HepG2 (cell line): ENCODE measurements around the gene POLA2. TPM values are rescaled to one million over a fixed set of nuclear protein-coding genes. Genes with fewer than 3 reads are reported as not detected.
A peak's percentile ranks its signal among the peaks of the same experiment; 100 is the strongest.

Experiments used
- ARHGAP35 ChIP-seq: sonication (generic); formaldehyde crosslinking; IDR thresholded peaks from 2 replicates; pipeline ENCODE4 v1.9.0; 2022; ENCODE audit warnings: mild to moderate bottlenecking, inconsistent platforms, moderate library complexity, missing genetic modification reagents, borderline replicate concordance
- BCL6 ChIP-seq: IDR thresholded peaks from 2 replicates; pipeline ENCODE4 v1.6.1; 2016; ENCODE audit warnings: missing genetic modification reagents, missing compliant biosample characterization
- CHCHD3 ChIP-seq: sonication (generic); formaldehyde crosslinking; IDR thresholded peaks from 2 replicates; pipeline ENCODE4 v1.8.0; 2022; ENCODE audit warnings: mild to moderate bottlenecking, missing genetic modification reagents, moderate library complexity
- ELF1 ChIP-seq: sonication (generic); formaldehyde crosslinking; IDR thresholded peaks from 2 replicates; pipeline ENCODE4 v1.4.0; 2020; ENCODE audit warnings: missing genetic modification reagents
- KDM5B ChIP-seq: sonication (generic); formaldehyde crosslinking; IDR thresholded peaks from 2 replicates; pipeline ENCODE4 v1.4.0; 2020; ENCODE audit warnings: missing genetic modification reagents, mild to moderate bottlenecking, borderline replicate concordance
- NFATC3 ChIP-seq: sonication (generic); formaldehyde crosslinking; IDR thresholded peaks from 2 replicates; pipeline ENCODE4 v1.5.1; 2020; ENCODE audit warnings: mild to moderate bottlenecking, missing genetic modification reagents
- NR2F2 ChIP-seq: IDR thresholded peaks from 2 replicates; pipeline ENCODE4 v1.6.1; 2012; ENCODE audit warnings: low read depth, inconsistent platforms, borderline replicate concordance
- PHF8 ChIP-seq: sonication (generic); formaldehyde crosslinking; IDR thresholded peaks from 2 replicates; pipeline ENCODE4 v1.5.0; 2020; ENCODE audit warnings: missing genetic modification reagents
- POLR2G ChIP-seq: fragments of 200-400 bp; formaldehyde crosslinking; IDR thresholded peaks from 2 replicates; pipeline ENCODE4 v1.6.1; 2018; ENCODE audit warnings: mild to moderate bottlenecking, low read depth, low read length, moderate library complexity
- RAD21 ChIP-seq: fragments of 450-650 bp; formaldehyde crosslinking; IDR thresholded peaks from 2 replicates; pipeline ENCODE4 v1.5.0; 2020; ENCODE audit warnings: mild to moderate bottlenecking
- RORA ChIP-seq: sonication (generic); formaldehyde crosslinking; IDR thresholded peaks from 2 replicates; pipeline ENCODE4 v1.5.0; 2020; ENCODE audit warnings: mild to moderate bottlenecking, missing genetic modification reagents, moderate library complexity
- TEAD2 ChIP-seq: sonication (generic); formaldehyde crosslinking; IDR thresholded peaks from 2 replicates; pipeline ENCODE4 v1.9.0; 2021; ENCODE audit warnings: missing genetic modification reagents
- TGIF2 ChIP-seq: IDR thresholded peaks from 2 replicates; pipeline ENCODE4 v1.6.1; 2016; ENCODE audit warnings: control low read depth, missing compliant biosample characterization
- TRIM24 ChIP-seq: sonication (generic); formaldehyde crosslinking; IDR thresholded peaks from 2 replicates; pipeline ENCODE4 v1.8.0; 2022; ENCODE audit warnings: mild to moderate bottlenecking, missing genetic modification reagents
- ZFX ChIP-seq: sonication (generic); formaldehyde crosslinking; IDR thresholded peaks from 2 replicates; pipeline ENCODE4 v1.4.0; 2020; ENCODE audit warnings: mild to moderate bottlenecking, low read depth, missing genetic modification reagents, moderate library complexity
- ZNF234 ChIP-seq: sonication (generic); formaldehyde crosslinking; conservative IDR thresholded peaks from 2 replicates; pipeline ENCODE4 v1.5.1; 2020; ENCODE audit warnings: mild to moderate bottlenecking, missing genetic modification reagents
- ZNF569 ChIP-seq: sonication (generic); formaldehyde crosslinking; IDR thresholded peaks from 2 replicates; pipeline ENCODE4 v1.5.0; 2020; ENCODE audit warnings: mild to moderate bottlenecking, missing genetic modification reagents, moderate library complexity, borderline replicate concordance
- ZNF660 ChIP-seq: sonication (generic); formaldehyde crosslinking; IDR thresholded peaks from 2 replicates; pipeline ENCODE4 v1.5.1; 2020; ENCODE audit warnings: mild to moderate bottlenecking, low read depth, missing genetic modification reagents, borderline replicate concordance
- ZSCAN20 ChIP-seq: sonication (generic); formaldehyde crosslinking; IDR thresholded peaks from 2 replicates; pipeline ENCODE4 v1.4.0; 2020; ENCODE audit warnings: missing genetic modification reagents, mild to moderate bottlenecking, borderline replicate concordance
- ZSCAN31 ChIP-seq: sonication (generic); formaldehyde crosslinking; IDR thresholded peaks from 2 replicates; pipeline ENCODE4 v1.5.0; 2020; ENCODE audit warnings: low read depth, mild to moderate bottlenecking, missing genetic modification reagents
- polyA plus RNA-seq, 8 experiments: library from polyadenylated mRNA; depleted of rRNA in 3 of 8; stranded (reverse) in 7 of 8; unstranded in 1 of 8; fragments of >200 nt; fragmentation: Illumina TruSeq in 4 of 8; extraction: Trizol in 4 of 8; gene quantifications; 2 replicates each; pipeline versions ENCODE4 v1.2.1 to v1.2.3, GENCODE V29; 2011 to 2016; ENCODE audit warnings: low read depth in 4 of 8, missing spikeins in 1 of 8, mixed read lengths in 1 of 8; ENCODE audit not compliant: insufficient read depth in 1 of 8
- total RNA-seq, 5 experiments: library from RNA; depleted of rRNA; stranded (reverse); fragments of >200 nt; fragmentation: Illumina TruSeq; extraction: Trizol; gene quantifications; 2 replicates each; pipeline ENCODE4 v1.2.3, GENCODE V29; 2016; ENCODE audit warnings: low read depth in 1 of 5
- TF ChIP-seq, protein P1 (sequence below): sonication (generic); formaldehyde crosslinking; IDR thresholded peaks from 2 replicates; pipeline ENCODE4 v1.4.0; 2020; ENCODE audit warnings: missing genetic modification reagents, borderline replicate concordance
- TF ChIP-seq, protein P2 (sequence below): sonication (generic); formaldehyde crosslinking; IDR thresholded peaks from 2 replicates; pipeline ENCODE4 v1.4.0; 2020; ENCODE audit warnings: low read depth, mild to moderate bottlenecking, missing genetic modification reagents
- TF ChIP-seq, protein P3 (sequence below): sonication (generic); formaldehyde crosslinking; IDR thresholded peaks from 2 replicates; pipeline ENCODE4 v1.4.0; 2020; ENCODE audit warnings: mild to moderate bottlenecking, missing genetic modification reagents
- TF ChIP-seq, protein P4 (sequence below): sonication (generic); formaldehyde crosslinking; IDR thresholded peaks from 2 replicates; pipeline ENCODE4 v1.4.0; 2020; ENCODE audit warnings: missing genetic modification reagents

POLA2 gene
- total and polyA plus RNA-seq, 2 of the 13 experiments (the other 11 are each of a cell fraction or from before 2014, with no cell fraction given): 9.7 to 15.6 TPM

DNA sequence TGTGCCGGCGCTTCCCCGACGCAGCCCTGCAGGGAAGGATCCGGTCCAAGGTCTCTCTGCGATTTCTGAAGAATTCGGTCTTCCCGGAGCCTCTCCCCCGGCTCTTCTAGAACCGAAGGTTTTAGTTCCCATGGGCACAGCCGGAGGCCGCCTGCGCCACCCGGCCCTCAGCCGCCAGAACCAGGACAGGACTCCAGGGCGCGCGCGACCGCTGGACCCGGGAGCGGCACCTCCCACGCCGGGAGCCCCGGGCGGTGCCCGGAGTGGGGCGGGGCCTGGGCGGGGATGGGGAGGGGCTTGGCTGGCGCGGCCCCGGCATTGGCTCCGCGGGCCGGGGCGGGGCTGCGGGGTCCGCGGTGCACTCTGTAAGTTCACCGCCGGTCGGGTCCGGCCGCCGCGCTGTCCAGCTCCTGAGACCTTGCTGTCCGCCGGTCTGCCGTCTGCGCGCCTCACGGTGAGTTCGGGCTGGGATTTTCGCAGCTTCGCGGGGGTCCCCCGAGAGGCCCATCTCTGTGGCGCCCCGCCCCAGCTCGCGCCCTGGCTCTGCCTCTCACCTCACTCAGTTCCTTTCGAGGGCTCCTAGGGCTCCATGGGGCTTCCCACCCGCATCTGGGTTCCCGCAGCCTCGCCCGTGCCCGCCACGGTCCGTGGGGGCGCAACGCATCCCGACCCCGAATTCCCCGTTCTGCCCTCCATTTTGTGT lies 52.9 kb downstream of the POLA2 start, which contains the start of gene CDC42EP2 (continued):
- TF ChIP-seq, protein P1, sequence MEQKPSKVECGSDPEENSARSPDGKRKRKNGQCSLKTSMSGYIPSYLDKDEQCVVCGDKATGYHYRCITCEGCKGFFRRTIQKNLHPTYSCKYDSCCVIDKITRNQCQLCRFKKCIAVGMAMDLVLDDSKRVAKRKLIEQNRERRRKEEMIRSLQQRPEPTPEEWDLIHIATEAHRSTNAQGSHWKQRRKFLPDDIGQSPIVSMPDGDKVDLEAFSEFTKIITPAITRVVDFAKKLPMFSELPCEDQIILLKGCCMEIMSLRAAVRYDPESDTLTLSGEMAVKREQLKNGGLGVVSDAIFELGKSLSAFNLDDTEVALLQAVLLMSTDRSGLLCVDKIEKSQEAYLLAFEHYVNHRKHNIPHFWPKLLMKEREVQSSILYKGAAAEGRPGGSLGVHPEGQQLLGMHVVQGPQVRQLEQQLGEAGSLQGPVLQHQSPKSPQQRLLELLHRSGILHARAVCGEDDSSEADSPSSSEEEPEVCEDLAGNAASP (CRISPR knock-in tag): peak; percentile 26; the same call in 1 of the 2 replicates
- TF ChIP-seq, protein P2, sequence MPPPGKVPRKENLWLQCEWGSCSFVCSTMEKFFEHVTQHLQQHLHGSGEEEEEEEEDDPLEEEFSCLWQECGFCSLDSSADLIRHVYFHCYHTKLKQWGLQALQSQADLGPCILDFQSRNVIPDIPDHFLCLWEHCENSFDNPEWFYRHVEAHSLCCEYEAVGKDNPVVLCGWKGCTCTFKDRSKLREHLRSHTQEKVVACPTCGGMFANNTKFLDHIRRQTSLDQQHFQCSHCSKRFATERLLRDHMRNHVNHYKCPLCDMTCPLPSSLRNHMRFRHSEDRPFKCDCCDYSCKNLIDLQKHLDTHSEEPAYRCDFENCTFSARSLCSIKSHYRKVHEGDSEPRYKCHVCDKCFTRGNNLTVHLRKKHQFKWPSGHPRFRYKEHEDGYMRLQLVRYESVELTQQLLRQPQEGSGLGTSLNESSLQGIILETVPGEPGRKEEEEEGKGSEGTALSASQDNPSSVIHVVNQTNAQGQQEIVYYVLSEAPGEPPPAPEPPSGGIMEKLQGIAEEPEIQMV (CRISPR knock-in tag): peak; percentile 89
- TF ChIP-seq KDM5B (peak; percentile 39; the same call in 1 of the 2 replicates), BCL6 (0 out of 2 replicates have a peak, but pooled peaks have one; percentile 15), CHCHD3 (CRISPR knock-in tag) (no peak), NR2F2 (peak; percentile 14; the same call in 1 of the 2 replicates), ZSCAN31 (CRISPR knock-in tag) (no peak), ZNF660 (no peak), PHF8 (CRISPR knock-in tag) (peak; percentile 68), ZFX (CRISPR knock-in tag) (peak; percentile 42; the same call in 1 of the 2 replicates), TRIM24 (no peak), ZNF234 (CRISPR knock-in tag) (no peak), ZSCAN20 (0 out of 2 replicates have a peak, but pooled peaks have one; percentile 40), ZNF569 (CRISPR knock-in tag) (no peak), RAD21 (no peak; the same call in 1 of the 2 replicates), ARHGAP35 (0 out of 2 replicates have a peak, but pooled peaks have one; percentile 48), NFATC3 (CRISPR knock-in tag) (no peak), RORA (CRISPR knock-in tag) (no peak), POLR2G (peak; percentile 86), ELF1 (CRISPR knock-in tag) (no peak; the same call in 1 of the 2 replicates), TGIF2 (CRISPR knock-in tag) (no peak), TEAD2 (CRISPR knock-in tag) (no peak)
- TF ChIP-seq, protein P3, sequence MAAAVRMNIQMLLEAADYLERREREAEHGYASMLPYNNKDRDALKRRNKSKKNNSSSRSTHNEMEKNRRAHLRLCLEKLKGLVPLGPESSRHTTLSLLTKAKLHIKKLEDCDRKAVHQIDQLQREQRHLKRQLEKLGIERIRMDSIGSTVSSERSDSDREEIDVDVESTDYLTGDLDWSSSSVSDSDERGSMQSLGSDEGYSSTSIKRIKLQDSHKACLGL (CRISPR knock-in tag): peak; percentile 59; the same call in 1 of the 2 replicates
- TF ChIP-seq, protein P4, sequence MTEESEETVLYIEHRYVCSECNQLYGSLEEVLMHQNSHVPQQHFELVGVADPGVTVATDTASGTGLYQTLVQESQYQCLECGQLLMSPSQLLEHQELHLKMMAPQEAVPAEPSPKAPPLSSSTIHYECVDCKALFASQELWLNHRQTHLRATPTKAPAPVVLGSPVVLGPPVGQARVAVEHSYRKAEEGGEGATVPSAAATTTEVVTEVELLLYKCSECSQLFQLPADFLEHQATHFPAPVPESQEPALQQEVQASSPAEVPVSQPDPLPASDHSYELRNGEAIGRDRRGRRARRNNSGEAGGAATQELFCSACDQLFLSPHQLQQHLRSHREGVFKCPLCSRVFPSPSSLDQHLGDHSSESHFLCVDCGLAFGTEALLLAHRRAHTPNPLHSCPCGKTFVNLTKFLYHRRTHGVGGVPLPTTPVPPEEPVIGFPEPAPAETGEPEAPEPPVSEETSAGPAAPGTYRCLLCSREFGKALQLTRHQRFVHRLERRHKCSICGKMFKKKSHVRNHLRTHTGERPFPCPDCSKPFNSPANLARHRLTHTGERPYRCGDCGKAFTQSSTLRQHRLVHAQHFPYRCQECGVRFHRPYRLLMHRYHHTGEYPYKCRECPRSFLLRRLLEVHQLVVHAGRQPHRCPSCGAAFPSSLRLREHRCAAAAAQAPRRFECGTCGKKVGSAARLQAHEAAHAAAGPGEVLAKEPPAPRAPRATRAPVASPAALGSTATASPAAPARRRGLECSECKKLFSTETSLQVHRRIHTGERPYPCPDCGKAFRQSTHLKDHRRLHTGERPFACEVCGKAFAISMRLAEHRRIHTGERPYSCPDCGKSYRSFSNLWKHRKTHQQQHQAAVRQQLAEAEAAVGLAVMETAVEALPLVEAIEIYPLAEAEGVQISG (CRISPR knock-in tag): peak; percentile 54
